ENCODE results near the gene SFXN2.
A peak's percentile ranks its signal among the peaks of the same experiment; 100 is the strongest.

The SFXN2 gene

DNA sequence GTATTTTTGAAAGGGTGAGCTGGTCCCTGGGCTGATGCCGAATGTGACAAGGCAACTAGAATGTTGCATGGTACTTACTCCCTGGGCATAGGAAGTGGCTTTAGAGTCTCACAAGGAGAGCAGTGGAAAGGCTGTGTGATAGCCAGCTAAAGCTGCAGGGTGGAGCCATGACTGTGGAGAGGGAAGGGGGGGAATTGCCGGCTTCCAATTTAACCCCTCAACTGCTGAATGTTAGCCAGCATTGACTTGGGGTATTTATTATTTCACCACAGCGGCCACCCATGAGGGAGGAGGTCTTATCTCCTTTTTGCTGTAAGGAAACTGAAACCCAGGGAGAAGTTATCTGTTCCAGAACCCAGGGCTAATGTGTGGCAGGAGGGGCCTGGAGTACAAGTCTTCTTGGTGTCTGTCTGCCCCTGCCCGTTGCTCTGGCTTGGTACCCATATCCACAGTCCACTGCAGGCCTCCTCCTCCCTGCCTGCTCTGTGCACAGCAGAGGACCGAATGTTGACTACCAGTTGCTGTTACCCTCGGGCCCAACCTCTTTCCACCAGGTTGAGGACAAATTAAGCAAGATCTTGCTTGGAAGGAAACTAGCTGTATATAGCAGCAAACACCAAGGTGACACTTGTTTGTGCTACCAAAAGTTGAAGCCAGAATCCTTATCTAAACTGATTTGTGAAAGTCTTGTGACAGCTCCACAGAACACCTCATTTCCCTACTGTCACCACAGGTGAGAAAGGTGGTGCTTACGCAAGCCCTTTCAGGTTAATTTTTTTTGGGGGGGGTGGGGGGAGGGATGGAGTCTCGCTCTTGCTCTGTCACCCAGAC, 66.9 kb downstream of the SFXN2 start:
- DNase-seq = no peak
- intact Hi-C loops (cut with DNase I) = no loop called here

DNA sequence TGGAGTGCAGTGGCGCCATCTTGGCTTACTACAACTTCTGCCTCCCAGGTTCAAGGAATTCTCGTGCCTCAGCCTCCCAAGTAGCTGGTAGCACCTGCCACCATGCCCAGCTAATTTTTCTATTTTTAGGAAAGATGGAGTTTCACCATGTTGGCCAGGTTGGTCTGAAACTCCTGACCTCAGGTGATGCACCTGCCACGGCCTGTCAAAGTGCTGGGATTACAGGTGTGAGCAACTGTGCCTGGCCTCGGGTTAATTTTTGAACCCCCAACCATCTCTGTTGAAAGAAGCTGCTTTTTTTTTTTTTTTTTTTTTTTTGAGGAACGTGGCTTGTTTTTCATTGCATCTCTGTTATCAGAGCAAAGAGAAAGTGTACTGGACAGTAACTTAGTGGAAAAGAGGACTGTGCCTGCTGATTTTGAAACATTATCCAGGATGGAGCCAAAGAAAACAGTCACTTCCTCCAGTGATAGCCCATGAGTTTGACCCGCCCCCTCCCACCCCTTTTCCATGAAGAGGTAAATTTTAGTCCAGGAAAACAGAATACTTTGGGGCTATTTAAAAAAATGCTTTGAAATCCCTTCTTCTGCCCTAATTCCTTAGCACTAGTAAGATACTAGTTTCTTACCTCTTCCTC, 67.6 kb downstream of the SFXN2 start:
- no peak for DNase-seq
- intact Hi-C loops (cut with DNase I) = no loop called here

DNA sequence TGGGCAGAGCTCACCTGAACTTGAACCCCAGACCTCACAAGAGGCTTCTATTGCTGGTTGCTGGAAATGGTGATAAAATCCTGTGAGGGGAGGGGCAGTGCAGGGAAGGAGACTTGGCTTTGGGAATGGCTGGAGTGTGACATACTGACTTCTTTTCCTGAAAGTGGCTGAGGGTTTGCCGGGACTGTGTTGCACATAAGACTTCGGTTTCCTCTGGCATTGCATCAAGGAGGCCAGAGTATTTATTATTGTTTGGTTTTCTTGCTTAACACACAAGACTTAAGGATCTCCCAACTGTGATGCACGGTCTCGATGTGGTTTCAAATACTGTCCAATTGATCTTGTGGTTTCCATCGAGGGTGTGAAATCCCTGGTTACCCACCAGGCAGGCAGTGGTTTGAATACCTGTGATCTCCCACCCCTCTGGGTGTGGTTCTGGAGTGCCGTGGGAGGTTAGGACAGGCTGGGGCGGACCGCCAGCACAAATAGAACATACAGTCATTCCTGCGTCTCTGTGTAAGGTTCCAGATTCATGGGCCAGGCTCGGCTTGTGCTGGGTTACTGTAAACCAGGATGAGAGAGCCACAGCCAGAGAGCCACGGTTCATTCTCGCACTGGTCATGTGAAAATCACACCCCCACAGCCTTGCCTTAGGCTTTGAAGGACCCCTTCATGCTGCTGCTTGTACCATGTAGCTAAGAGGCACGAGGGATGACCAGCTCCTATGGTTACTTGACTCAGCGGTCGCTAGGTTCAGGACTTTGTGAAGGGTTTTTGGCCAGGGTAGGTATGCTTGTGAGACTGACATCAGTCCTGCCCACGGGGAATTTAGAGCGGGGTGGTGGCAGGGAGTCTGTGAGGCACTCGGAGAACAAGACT, 68.5 kb downstream of the SFXN2 start:
- peak in 1 of 42 donors; percentile 53 for DNase-seq
- intact Hi-C loops (cut with DNase I) = no loop called here

DNA sequence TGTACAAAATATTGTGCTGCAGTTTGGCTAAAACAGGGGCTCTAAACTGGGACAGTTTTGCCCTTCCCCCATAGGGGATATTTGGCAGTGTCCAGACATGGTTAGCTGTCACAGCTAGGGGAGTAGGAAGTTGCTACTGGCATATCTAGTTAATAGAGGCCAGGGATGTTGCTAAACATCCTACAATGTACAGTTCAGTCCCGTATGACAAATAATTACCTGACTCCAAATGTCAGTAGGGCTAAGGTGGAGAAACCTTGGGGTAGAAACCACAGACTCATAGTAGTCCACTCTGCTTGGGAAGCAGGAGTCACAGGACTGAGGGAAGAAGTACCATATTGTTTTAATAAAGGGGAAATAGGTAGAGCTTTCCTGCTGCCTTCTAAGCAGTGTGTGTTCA, 69.1 kb downstream of the SFXN2 start:
- intact Hi-C loops (cut with DNase I) = no loop called here
- no peak for DNase-seq

DNA sequence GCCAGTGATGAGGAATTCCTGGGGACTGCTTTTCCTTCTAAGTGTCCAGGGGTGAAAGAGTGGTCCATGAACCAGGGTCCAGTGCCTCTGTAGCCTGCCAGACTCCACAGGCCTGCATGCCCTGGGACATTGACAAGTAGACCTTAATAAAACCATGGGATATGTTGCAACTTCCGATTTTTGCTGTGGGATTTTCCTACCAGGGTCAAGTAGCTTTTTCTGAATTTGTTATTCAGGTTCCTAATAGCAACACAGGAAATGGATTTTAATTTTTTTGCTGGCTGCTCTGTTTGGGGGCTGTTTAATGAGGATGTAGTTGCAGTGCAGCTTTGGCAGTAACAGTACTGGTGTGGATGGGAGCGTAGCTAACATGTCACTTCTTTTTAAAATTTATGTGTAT, 71.4 kb downstream of the SFXN2 start:
- intact Hi-C loops (cut with DNase I) = no loop called here
- no peak for DNase-seq

DNA sequence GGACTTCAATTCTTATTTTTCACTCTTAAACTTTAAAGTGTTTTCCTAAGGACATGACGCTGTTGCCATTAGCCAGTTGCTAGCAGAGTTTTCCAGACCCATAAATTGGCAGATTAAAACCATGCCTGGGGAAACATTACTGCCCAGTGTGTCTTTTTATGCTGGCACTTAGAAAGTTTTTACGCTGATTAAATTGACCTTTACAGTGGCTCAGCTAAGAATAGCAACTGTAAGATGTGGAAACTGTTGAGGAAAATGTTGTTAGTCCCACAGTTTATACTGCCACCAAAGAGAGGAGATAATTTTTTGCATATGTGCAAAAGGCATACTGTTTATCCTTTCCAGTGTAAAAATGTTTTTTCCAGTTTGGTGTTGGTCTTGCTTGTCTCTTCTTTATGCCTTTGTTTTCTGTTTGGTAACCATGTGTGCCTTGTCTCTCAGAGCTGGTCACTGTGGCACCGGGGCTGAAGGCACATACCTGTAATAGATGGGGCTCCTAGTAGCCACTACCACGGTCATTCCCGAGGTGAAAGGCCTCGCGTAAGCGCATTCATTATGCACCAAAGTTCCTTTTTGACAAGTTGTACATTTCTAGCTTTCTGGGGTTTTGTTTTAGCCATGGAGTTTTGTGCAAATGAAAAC, 77.4 kb downstream of the SFXN2 start:
- DNase-seq = no peak
- intact Hi-C loops (cut with DNase I) = no loop called here
